HG02973 (cell line): Measurements from ENCODE around the gene F2RL3.

Experiments
- ATAC-seq: cut with Tn5 transposase; IDR thresholded peaks from one replicate; pipeline ENCODE4 v1.9.1; 2021; ENCODE audit warnings: moderate library complexity; ENCODE audit not compliant: unreplicated experiment

The F2RL3 gene

DNA sequence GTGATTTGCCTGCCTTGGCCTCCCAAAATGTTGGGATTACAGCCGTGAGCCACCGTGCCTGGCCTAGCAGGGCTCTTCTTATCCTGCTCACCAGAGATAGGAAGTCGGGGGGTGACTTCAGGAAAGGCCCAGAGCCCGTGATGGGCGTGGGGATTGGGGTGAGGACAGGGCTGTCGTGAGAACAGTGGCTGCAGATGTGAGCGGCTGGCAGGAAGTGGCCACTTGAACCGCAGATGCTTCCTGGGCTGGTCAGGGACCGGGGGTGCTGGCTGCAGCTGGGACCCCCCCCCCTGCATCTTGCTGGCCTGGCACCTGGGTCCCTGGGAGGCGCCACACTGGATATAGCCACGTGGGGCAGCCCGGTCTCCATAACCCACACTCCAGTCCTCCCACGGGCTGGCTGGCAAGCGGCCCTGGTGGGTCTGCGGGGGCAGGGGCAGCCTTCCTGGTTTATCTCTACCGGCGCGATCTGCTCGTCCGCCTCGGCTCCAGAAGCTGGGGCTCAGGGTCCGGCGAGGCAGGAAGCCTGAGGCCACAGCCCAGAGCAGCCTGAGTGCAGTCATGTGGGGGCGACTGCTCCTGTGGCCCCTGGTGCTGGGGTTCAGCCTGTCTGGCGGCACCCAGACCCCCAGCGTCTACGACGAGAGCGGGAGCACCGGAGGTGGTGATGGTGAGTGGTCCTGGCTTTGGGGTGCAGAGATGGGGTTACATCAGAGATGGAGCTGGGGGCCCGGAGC lies at the start of gene F2RL3:
F2RL3 (plus strand) TSS at position 371 of the 737 bp plus-strand sequence; CDS start at position 562, 191 bp downstream.
- ATAC-seq, result peak; percentile 43

DNA sequence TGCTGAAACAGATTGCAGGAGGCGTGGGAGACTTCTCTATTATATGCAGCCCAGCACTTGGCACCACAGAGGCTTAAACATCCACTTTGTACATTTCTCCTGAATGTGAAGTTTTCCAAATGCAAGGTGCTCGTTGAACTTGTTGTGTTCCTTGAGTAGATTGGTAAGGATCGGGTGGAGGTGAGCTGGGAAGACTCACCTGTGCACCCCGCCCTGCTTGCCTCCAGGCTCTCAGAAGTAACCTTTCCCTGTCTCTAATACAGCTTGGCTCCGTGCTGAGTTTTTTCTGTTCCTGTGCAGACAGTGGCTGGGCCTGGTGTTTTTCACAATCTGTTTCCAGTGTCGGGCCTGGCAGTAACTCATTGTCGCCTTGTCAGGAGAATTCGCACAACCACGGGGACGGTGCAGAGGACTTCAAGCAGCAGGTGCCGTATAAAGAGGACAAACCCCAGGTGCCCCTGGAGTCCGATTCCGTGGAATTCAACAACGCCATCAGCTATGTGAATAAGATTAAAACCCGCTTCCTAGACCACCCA lies 47.3 kb upstream of the F2RL3 start:
- no peak for ATAC-seq

DNA sequence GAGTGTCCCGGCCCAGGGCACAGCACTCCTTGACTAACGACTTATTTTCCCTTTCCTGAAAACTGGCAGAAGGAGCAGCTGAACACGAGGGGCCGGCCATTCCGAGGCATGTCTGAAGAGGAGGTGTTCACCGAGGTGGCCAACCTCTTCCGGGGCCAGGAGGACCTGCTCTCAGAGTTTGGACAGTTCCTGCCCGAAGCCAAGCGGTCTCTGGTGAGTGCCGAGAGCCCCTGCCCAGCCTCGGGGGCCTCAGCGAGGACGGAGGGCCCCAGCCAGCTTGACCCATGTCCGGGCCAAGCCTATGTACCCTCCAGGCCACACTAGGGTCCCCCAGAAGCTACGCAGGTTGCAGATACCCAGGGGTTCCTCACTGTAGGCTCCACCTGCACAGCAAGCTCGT lies 41.9 kb upstream of the F2RL3 start:
- no peak for ATAC-seq

DNA sequence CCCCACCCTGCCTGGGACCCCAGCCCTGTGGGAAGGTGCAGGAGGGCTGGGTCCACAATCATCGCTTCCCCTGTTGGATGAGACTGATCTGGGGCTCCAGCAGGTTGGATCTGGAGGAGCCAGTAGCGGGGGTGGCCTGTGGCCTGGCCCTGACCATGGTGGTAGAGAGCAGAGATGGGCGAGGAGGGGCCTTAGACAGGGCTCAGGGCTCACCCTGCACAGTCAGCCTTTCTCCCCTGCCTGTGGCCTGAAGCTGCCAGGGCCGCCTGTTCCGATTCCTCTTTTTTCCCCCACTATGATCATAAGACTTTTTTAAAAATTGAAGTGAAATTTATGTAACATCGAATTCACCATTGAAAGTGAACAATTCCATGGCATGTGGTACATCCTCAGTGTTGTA lies 41.4 kb upstream of the F2RL3 start:
- ATAC-seq, result no peak

DNA sequence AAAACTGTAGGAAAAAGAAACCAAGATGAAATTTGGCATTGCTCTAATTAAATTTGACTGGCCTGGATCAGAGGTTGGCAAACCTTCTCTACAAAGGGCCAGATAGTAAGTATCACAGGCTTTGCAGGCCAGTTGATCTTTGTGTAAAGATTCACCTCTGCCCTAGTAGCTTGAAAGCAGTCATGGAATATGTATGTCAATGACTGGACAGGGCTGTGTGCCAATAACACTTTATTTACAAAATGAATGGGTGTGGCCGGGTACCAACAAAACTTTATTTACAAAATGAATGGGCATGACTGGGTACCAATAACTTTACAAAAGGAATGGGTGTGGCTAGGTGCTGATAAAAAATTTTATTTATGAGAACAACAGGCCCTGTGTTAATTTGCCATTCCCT lies 39.6 kb upstream of the F2RL3 start:
- ATAC-seq, result no peak

DNA sequence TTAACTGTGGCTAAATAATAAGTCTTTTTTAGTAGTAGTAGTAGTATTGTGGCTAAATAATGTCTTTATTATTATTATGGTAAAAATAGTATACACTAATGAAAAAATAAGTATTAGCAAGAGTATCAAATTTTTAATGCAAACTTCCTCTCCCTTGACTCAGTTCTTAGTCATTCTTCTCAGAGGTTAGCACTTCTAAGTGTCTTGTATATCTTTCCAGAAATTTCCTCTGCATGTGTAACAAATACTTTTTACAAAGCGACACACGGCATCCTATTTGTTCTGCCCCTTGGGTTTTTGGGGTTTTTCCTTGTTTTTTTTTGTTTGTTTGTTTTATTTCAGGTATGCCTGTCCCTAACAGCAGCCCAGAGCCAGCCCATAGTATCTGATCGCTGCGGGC lies 38.7 kb upstream of the F2RL3 start:
- no peak for ATAC-seq

DNA sequence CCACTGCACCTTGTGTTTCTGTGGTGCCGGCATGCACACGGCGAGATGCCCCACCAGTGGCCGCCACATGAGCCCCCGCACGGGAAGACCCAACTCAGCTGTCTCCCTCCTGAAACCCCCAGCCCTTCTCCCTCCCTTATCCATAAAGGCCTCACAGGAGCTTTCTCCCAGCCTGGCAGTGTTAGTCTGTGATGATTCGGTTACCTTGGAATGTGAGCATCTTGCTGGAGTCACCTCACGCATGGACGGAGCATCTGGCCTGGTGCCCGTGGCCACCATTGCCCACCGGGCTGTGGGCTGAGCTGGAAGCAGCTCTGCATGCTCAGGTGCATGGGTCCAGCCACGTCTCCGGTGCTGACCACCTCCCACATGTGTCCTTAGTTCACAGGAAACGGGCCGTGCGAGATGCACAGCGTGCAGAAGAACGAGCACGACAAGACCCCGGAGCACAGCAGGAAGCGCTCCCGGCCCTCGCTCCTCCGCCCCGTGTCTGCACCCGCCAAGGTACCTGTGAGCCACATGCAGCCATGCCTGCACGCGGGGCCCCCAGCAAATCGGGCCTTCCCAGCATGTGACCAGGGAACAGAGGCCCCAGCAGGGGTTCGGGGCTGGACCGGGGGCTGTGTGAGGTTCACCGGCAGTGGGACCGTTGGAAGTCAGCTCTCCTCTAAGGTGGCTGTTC lies 37.6 kb upstream of the F2RL3 start:
- no peak for ATAC-seq

DNA sequence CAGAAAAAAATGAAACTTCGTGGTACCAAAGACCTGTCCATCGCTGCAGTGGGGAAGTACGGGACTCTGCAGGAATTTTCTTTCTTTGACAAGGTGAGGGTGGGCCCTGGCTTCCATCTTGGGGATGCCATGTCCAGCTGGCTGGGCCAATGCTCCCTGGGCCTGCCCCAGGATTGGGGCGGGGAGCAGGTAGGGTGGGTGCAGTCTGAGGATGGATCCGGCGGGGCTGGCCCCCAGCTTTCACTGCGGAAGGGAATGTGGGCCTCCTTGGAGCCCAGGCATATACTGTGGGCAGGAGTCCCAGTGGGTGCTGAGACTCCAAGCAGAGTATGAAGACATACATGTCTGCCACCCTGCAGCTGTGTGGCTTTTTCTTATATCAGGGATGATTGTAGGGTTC lies 35.7 kb upstream of the F2RL3 start:
- ATAC-seq, result no peak

DNA sequence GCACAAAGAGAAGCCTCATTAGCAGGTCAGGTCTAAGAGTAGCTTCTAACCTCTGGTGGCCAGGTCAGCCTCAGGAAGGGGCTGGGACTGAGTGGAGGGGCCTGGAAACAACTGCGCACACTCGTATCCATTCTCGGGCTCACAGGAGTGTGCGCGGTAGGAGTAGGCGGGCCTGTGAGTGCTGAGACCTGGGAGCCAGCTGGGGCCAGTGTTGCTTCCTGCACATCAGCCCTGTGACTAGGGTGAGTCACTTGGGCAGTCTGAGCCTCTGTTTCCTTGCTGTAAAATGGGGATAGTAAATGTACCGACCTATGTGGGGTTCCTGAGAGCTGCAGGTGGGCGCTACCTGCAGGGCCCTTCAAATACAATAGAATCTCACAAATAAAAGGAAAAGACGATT lies 32.7 kb upstream of the F2RL3 start:
- ATAC-seq, result no peak

DNA sequence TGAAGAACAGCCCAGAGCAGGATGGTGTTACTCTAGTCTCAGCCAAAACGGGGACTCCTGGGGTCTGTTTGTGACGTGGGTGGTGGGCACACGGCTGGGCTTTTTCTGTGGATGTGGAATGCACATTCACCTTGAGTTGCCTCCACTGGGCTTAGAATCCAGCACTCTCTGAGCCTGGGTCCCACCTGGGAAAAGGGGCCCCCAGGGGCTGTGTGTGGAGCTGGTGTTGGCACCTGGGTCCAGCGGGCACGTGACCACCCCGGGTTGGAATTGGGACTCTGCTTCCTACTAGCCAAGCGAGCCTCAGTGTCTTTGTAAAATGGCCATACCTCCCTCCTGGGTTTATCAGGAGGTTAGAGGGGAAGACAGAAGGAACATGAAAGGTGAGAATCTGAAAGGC lies 29.2 kb upstream of the F2RL3 start:
- ATAC-seq, result no peak

DNA sequence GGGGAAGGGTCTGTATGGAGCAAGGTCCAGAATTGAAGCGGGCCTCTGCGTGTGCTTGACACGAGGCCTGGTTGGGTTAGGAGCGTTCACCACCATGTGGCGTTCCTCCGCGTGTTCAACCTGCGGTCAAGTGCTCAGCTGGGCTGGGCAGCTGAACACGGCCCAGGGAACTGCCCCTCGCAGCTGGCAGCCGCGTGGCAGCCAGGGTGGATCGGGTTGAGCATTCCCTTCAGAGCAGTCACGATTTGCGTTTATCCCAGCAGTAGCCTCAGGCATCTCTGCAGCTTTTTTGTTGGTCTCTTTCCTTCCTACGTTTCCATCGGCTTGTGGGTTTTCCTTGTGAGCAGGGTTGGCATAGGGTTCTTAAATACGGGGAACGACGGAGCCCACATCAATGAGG lies 28.7 kb upstream of the F2RL3 start:
- no peak for ATAC-seq

DNA sequence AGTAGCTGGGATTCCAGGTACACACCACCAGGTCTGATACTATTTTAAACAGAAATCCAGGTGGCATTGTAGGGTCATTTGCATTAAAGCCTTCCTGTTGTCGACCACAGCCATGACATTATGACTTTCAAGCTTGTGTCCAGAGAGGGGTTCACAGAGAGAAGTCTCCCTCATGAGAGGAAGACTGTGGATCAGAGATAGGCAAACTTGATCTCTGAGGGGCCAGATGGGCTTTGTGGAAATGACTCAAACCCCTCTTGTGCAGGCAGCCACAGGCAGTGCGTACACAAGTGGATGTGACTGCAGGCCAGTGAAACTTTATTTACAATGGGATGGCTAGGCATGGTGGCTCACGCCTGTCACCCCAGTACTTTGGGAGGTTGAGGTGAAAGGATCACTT lies 27.8 kb upstream of the F2RL3 start:
- ATAC-seq, result no peak

DNA sequence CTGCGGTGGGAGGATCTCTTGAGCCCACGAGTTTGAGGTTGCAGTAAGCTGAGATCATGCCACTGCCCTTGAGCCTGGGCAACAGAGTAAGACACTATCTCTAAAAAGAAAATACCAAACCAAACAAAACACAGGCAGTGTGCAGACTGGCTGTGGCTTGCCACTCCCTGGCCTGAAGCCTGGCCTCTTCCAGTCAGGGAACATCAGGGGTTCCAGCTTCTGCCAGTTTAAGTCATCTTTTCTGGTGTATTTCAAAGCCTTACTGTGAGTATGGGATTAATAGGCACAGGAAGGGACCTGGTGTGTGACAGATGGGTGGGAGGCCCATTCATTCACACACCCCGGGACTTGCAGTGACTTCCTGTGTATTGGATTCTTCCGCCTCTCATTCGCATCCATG lies 27.0 kb upstream of the F2RL3 start:
- ATAC-seq, result no peak

DNA sequence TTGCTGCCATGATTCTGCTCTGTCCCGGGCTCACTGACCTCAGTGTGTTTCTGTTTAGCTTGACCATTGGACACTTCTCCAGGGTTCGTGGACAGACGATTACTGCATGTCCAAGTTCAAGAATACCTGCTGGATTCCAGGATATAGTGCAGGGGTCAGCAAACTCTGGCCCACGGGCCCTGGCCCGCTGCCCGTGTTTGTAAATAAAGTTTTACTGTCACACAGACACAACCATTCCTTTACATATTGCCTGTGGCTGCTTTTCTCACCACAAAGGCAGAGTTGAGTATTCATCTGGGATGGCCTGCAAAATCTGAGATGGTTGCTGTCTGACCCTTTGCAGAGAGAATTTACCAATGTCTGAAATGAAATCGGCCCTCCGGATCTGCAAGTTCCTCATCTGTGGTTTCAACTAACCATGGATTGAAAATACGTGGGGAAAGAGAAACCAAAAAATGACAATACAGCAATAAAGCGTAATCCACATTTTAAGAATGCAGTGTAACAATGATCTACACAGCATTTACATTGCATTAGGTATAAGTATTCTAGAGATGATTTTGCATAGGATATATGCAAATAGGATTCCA lies 25.9 kb upstream of the F2RL3 start:
- ATAC-seq, result no peak

DNA sequence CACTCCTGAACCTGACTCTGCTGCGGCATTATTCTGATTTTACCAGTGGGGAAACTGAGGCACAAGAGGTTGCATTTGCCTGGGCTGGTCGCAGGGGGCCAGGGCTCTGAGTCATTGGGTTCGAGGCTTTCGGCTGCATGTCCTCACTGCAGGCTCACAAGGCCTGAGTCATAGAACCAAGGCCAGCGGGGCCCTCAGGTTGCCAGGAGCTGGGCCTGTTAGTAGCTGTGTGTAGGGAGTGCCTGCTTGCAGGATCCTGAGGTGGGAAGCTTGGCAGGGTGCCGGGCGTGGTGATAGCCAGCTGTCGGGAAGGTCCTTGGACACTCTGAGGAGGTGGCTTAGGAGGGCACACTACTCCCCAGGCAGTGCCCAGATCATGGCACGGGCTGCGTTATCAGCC lies 21.6 kb upstream of the F2RL3 start:
- no peak for ATAC-seq

DNA sequence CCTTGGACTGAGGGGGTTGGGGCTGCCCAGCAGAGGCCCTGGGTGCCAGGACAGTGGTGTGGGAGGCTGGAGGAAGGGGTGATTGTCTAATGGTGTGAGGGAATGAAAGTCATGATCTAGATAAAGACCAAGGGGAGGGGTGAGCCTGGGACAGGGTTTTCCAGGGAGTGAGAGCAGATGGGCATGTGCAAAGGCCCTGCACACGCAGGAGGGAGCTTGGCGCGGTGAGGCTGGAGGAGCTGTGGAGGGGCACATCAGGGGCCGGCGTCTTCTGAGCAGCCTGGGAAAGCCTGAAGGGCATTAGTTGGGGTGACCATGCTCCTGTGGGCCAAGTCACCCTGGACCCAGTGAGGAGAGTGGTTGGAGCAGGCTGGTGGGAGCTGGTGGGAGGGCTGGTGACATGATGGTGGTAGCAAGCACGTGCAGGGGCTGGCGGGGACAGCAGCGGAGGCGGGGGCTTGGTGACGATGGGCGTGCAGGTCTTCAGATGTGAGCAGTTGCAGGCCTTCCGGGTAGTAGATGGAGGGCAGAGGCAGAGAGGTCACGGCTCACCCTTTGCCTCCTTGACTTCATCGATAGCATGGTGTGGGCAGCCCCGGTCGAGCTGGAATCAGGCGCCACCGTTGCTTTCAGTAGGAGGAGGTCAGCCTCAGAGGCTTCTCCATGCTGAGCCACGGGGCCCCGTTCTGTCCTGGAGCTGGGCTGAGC lies 20.2 kb upstream of the F2RL3 start:
- ATAC-seq, result no peak

DNA sequence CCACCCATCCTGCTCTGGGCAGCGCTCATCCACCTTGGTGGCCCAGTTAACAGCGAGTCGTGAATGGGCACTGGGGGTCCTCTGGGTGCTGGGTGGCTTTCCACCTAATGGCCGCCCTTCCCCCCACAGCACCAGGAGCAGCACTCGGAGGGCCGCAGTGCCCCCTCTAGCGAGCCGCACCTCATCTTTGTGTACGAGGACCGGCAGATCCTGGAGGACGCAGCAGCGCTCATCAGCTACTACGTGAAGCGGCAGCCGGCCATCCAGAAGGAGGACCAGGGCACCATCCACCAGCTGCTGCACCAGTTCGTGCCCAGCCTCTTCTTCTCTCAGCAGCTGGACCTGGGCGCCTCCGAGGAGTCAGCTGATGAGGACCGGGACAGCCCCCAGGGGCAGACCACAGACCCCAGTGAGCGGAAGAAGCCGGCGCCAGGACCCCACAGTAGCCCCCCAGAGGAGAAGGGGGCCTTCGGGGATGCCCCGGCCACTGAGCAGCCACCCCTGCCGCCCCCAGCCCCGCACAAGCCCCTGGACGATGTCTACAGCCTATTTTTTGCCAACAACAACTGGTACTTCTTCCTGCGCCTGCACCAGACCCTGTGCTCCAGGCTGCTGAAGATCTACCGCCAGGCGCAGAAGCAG lies 19.3 kb upstream of the F2RL3 start:
- ATAC-seq, result no peak

DNA sequence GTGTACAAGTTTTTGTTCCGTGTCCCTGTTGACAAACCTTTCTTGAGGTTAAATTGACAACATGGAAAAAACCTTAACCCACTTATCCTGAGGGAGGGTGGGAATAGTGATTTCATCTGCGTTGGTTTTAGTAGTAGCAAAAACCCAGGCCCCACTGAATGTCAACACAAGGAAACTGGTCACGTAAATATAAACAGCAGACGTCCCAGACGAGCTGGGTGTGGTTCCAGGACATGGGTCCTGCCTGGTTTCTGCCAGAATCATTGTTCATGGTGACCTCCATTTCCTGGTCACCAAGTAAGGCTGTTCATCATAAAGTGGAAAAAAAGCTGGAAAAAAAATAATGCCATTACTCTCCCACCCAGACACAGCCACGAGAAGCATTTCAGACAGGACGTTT lies 16.9 kb upstream of the F2RL3 start:
- ATAC-seq, result no peak

DNA sequence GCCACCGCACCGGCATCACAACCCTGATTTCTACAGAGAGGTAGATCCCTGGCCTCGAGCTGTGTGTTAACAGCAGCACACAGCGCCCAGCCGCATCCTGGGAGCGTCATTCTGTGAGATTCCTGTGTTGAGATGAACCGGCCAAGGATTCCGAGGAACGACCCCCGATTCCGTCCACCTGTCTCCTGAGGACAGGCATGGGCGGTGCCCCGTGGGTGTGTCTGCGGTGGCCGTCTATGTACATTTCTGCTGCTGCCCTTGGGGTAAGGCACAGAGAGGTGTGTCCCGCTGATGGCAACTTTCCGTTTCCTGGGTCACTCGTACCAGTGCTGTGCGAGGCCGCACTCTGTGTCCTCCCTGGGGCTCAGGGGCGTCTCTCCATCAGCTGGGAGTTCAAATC lies 16.1 kb upstream of the F2RL3 start:
- no peak for ATAC-seq

DNA sequence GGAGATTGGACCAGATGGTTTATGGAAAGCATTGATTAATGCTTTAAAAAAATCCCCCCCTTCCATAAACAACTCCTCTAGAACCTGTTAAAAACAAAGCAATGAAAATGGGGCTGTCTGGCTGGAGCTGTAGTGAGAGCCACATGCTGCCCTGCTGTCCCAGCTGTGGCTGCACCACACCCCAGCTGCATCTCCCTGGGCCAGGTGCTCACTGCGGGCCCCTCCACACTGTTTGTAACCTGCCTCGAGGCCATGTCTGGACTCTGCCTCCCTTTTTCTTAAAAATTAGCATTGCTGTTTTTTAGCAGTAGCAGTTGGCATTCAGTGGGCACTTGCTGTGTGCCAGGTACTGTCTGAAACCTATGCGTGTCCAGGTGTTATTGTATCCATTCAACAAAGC lies 15.2 kb upstream of the F2RL3 start:
- no peak for ATAC-seq
